ENCODE data around the gene GANC.
"Not testable (repeated sequence)": the region's sequence is repeated elsewhere in the genome, so short reads cannot be mapped to it uniquely, and the experiment has no call there.

The GANC gene

GRCh38 chr15:42284551-42284950 is 11.6 kb downstream of the GANC start:
- DNase-seq (ENCODE audit: low read depth), result no peak

DNA sequence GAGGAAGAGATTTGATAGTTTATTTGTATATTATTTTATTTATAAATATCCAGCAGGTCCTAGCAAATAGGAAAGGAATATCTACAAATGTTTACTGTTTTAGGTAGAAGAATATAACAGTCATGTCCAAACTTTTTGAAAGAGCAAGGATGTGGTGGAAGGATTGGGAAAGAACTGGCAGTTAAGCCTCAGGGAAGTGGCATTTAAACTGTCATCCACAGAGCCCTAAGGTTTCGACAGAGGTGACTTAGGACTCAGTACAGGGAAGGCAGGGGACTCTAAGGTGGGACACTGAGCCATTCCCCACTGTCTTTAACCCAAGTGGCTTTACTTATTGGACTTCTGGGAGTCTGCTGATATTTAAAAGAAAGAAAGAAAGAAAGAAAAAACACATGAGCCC is 12.0 kb downstream of the GANC start:
- peak; percentile 17 for DNase-seq (ENCODE audit: low read depth)

GRCh38 chr15:42286445-42287029 is 13.5 kb downstream of the GANC start:
- DNase-seq (ENCODE audit: low read depth), result peak; percentile 75

DNA sequence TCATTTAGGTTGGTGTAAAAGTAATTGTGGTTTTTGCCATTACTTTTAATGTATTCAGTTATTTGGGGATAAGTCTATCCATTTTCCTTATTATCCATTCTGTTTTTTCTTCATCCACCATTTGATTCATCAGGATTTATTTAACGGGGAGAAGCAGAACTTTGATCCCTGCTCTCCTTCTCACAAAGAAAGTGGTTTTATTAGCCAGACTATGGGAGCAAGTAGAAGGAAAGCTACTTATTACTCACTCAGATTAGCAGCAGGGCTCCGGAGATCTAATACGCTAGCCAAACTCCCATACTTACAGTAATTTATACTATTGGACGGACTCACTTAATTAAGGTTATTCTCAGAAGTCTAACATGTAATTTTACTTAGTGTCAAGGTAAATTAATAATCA is 14.9 kb downstream of the GANC start:
- no peak for DNase-seq (ENCODE audit: low read depth)

DNA sequence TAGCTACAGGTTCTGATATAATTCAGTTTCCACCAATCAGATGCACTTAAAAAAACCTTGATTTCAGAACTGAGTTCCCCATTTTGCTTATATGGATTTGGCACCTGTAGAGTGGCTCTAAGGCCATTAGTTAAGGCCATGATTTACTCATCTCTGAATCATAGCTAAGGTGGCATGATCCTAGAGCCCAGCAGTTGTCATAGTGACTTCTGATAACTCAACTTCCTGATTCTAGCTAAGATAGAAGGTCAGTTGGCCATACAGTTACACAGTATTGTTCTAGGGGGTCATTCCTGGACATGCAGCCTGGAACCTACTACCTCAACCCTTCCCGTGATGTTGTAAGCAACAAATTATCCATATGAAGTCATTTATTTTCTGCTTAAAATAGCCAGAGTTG is 16.2 kb downstream of the GANC start:
- DNase-seq (ENCODE audit: low read depth), result no peak

DNA sequence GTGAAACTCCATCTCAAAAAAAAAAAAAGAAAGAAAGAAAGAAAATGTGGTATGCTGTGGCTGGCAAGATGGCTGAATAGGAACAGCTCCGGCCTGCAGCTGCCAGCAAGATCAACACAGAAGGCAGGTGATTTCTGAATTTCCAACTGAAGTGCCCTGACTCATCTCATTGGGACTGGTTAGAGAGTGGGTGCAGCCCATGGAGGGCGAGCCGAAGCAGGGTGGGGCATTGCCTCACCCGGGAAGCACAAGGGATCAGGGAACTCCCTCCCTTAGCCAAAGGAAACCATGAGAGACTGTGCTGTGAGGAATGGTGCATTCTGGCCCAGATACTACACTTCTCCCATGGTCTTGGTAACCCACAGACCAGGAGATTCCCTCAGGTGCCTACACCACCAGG is 28.0 kb downstream of the GANC start:
- DNase-seq (ENCODE audit: low read depth), result not testable (repeated sequence)

DNA sequence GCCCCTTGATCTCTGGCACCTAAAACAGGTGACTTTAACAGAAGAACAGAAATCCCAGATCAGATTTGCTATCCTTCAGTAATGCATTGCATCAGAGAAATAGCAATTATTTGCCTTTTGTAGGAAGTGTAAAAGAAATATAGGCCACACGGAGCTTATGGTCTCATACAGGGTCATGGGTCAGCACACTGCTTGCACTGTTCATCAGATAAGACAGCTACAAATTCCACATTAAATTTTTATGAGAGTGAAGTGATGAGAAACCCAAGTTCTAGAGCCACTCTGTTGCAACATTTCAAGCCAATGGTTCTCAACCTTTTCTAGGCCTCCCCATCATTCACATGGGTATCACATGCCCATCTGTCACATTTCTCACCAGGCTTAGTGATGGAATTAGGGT is 33.7 kb downstream of the GANC start:
- no peak for DNase-seq (ENCODE audit: low read depth)

GRCh38 chr15:42313463-42313862 is 40.5 kb downstream of the GANC start:
- DNase-seq (ENCODE audit: low read depth), result no peak

DNA sequence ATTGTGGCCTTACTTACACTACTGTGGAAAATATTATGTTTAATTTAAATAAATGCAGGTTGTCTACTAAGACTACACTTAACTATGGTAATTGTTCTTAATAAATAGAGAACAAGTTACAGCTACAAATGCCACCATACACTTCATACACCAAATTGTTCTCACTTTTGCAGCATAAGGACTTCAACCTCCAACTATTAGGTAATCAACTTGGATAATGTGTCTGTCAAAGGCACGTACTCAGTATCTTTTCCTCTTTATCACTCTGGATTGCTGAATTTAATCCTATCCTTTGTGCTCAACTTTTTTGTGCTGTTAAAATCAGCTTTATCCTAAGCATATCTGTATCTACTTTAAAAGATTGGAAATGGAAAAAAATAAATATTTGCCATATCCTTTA is 41.8 kb downstream of the GANC start:
- no peak for DNase-seq (ENCODE audit: low read depth)

GRCh38 chr15:42315521-42315920 is 42.5 kb downstream of the GANC start:
- DNase-seq (ENCODE audit: low read depth), result no peak

GRCh38 chr15:42316282-42316805 is 43.3 kb downstream of the GANC start:
- not testable (repeated sequence) for DNase-seq (ENCODE audit: low read depth)

- no peak for DNase-seq (ENCODE audit: low read depth)
These were observed 46.2 kb downstream of the GANC start for GRCh38 chr15:42319206-42319605.

GRCh38 chr15:42324308-42324707 is 51.3 kb downstream of the GANC start:
- DNase-seq (ENCODE audit: low read depth), result peak; percentile 82

DNA sequence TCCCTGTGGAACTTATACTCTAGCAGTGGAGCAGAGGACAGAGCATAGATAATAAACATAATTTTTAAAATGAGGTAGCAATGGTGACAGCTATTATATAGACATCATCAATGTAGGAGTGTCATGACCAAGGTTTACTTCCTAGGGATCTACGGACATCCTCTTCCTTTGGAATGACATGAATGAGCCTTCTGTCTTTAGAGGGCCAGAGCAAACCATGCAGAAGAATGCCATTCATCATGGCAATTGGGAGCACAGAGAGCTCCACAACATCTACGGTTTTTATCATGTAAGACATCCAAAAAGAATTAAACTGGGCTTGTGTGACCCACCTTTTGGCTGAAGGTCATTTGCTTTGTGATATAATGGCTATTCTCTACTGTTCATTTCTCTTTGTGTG is 56.2 kb downstream of the GANC start:
- no peak for DNase-seq (ENCODE audit: low read depth)

DNA sequence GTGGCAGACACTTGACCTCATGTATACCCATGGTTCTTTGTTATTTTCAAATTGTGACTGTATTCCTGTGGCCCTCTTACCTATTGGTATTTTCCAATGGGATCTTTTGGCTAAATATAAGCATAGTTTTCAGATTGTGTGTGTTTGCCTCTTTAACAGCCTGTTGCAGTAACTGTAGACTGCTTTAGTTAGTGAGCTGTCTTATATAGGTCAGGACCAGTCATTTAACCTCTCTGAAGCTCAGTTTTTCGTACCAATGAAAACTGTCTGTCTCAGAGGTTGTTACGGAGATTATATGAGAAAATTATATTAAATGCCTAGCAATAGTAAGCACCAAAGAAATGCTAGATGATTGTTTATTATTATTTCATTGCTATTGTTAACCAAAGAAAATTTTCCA is 57.0 kb downstream of the GANC start:
- no peak for DNase-seq (ENCODE audit: low read depth)

- peak; percentile 30 for DNase-seq (ENCODE audit: low read depth)
These were observed 58.2 kb downstream of the GANC start for GRCh38 chr15:42331235-42331634.

DNA sequence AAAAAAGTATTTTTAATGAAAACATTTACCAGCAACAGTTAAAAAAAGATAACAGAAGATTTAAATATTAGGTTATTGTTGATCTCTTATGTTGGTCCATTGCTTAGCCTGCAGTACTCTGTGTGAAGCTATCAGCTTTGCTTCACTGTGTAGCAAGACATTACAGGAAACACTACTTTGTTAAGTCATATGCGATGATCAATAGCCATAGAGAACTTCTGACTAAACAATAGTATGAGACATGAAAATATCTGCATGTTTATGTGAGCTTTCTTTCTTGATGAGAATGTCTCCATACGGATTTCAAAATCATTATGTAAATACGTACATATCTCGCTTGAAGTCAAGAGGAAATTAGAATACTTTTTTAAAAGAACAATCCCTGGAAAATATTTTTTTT is 59.3 kb downstream of the GANC start:
- peak; percentile 88 for DNase-seq (ENCODE audit: low read depth)

DNA sequence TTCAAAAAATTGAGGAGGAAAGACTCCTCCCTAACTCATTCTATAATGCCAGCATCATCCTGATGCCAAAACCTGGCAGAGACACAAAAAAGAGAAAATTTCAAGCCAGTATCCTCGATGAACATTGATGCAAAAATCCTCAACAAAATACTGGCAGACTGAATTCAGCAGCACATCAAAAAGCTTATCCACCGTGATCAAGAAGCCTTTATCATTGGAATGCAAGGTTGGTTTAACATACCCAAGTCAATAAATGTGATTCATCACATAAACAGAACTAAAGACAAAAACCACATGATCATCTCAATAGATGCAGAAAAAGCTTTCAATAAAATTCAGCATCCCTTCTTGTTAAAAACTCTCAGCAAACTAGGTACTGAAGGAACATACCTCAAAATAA is 62.1 kb downstream of the GANC start:
- no peak for DNase-seq (ENCODE audit: low read depth)

- not testable (repeated sequence) for DNase-seq (ENCODE audit: low read depth)
These were observed 63.6 kb downstream of the GANC start for GRCh38 chr15:42336650-42337049.

- DNase-seq (ENCODE audit: low read depth), result not testable (repeated sequence)
These were observed 64.1 kb downstream of the GANC start for GRCh38 chr15:42337104-42337503.

DNA sequence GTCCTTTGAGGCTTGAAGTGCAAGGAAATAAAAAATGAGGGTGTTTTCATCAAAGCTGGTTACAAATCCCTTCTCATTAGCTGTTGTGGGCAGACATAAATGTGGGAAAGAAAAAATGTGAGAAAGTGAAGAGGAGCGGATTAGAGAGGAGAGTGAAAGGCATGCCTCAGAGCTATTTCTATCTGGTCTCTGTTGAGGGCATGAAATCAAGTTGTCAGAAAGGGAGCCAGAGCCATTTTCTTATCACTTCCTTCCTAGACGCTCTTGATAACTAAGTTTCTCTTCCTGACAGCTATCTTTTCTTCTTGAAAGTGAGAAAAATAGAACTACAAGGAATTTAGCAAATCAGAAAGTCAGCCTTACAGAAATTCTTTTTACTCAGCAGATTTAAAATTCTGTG is 65.5 kb downstream of the GANC start:
- DNase-seq (ENCODE audit: low read depth), result no peak

- no peak for DNase-seq (ENCODE audit: low read depth)
These were observed 70.7 kb downstream of the GANC start for GRCh38 chr15:42343596-42344232.

GRCh38 chr15:42344763-42345162 is 71.8 kb downstream of the GANC start:
- DNase-seq (ENCODE audit: low read depth), result peak; percentile 93

DNA sequence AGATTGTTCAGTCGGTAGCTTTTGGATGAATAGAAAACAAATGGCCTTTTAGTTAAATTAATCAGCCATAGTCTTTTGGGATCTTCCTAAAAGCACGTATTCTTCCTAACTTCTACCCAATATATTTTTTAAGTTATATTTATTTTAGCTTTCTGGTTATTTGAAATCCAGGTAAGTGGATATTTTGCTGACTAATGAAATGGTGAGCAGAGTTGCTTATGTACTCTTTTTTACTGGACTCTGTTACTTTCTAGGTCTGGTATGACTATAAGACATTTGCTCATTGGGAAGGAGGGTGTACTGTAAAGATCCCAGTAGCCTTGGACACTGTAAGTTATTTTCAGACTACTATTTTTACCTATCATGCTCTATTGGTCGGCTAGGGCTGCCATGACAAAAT is 72.5 kb downstream of the GANC start:
- DNase-seq (ENCODE audit: low read depth), result no peak

Data from iris pigment epithelial cell (primary cell).